Karpas-422 (cell line): ENCODE data around the gene DCN. TPM values are rescaled to one million over a fixed set of nuclear protein-coding genes. Genes with fewer than 3 reads are reported as not detected.
A peak's percentile ranks its signal among the peaks of the same experiment; 100 is the strongest.

ENCODE experiments used
- DNase-seq: peaks from one replicate; pipeline ENCODE4 v3.0.0-alpha.2; 2015
- H2AFZ ChIP-seq: fragments of 200-600 bp; sonication (generic); 2 replicates; pipeline ENCODE4 v1.6.1; 2014; ENCODE audit warnings: antibody characterized with exemption, low read length, mixed read lengths
- H3K27ac ChIP-seq: fragments of 200-600 bp; sonication (generic); 2 replicates; pipeline ENCODE4 v1.5.1; 2014; ENCODE audit warnings: mild to moderate bottlenecking, low read length, moderate library complexity
- H3K27me3 ChIP-seq: fragments of 200-600 bp; sonication (generic); 2 replicates; pipeline ENCODE4 v1.6.1; 2014; ENCODE audit warnings: low read length, mixed read lengths
- H3K36me3 ChIP-seq: fragments of 200-600 bp; sonication (generic); 2 replicates; pipeline ENCODE4 v1.6.1; 2014; ENCODE audit warnings: low read length, mixed read lengths; ENCODE audit not compliant: insufficient read depth
- H3K4me1 ChIP-seq: fragments of 200-600 bp; sonication (generic); 2 replicates; pipeline ENCODE4 v1.6.1; 2014; ENCODE audit warnings: mild to moderate bottlenecking, low read length, mixed read lengths
- H3K4me2 ChIP-seq: fragments of 200-600 bp; sonication (generic); 2 replicates; pipeline ENCODE4 v1.6.1; 2014; ENCODE audit warnings: low read length, low read depth, mild to moderate bottlenecking; ENCODE audit not compliant: poor library complexity, severe bottlenecking
- H3K4me3 ChIP-seq: fragments of 200-600 bp; sonication (generic); 2 replicates; pipeline ENCODE4 v1.5.1; 2014; ENCODE audit warnings: mild to moderate bottlenecking, antibody characterized with exemption, low read length, mixed read lengths
- H3K79me2 ChIP-seq: fragments of 200-600 bp; sonication (generic); 2 replicates; pipeline ENCODE4 v1.6.1; 2014; ENCODE audit warnings: mild to moderate bottlenecking, low read length, mixed read lengths
- H3K9ac ChIP-seq: fragments of 200-600 bp; sonication (generic); 2 replicates; pipeline ENCODE4 v1.6.0; 2014; ENCODE audit warnings: low read length
- H3K9me2 ChIP-seq: fragments of 200-600 bp; sonication (generic), shearing (Covaris generic); replicated peaks from 2 replicates; pipeline ENCODE4 v1.6.0; 2014; ENCODE audit warnings: mild to moderate bottlenecking, low read length, moderate library complexity; ENCODE audit not compliant: insufficient read depth
- H3K9me3 ChIP-seq: fragments of 300-700, 200-600 bp; sonication (generic); 2 replicates; pipeline ENCODE4 v1.6.1; 2014; ENCODE audit warnings: low read length, mixed read lengths
- H4K20me1 ChIP-seq: fragments of 200-600 bp; sonication (generic); 2 replicates; pipeline ENCODE4 v1.6.1; 2014; ENCODE audit warnings: mild to moderate bottlenecking, antibody characterized with exemption, low read length, low read depth; ENCODE audit not compliant: insufficient read depth
- total RNA-seq: library from RNA; depleted of rRNA; stranded (reverse); fragments of >200 nt; shearing (Covaris generic); gene quantifications from 2 replicates; pipeline ENCODE4 v1.2.3, GENCODE V29; 2014; ENCODE audit warnings: low replicate concordance

DCN gene
- total RNA-seq, 1 experiment from 2014 or later = 1,580 TPM

DNA sequence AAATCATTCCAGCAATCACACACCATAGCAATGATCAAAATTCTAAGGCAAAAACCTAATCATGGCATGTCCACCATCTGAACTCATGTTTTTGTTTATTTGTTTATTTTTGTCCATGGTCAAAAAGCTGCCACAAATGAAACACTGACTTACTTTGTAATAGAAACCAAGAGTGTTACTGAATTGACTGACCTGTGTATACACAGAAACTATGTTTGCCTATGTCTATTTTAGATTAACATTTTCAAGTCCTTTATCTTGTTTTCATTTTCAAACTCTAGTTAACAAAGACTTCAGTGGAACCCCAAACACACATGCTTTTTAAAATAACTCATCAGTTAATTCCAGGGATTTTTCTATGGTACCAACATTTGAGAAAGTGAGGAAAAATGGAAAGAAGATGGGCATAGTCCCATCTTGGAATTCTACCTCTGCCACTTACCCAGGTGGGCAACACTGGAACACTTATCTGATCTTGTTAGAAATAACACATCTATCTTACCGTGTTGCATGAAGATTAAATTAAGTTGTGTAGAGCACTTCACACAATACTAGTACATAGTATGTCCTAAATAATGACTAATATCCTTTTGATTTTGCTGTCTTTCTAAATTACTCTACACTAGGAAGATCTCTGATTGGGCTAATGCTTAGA is 77.7 kb downstream of the DCN start:
- no peak overlapping the region for H2AFZ ChIP-seq
- peaks cover 7% of the 10 kb centered on the region for H3K4me1 ChIP-seq
- H3K36me3 ChIP-seq = no peaks in the 10 kb centered on the region
- no peaks in the 10 kb centered on the region for H3K27me3 ChIP-seq
- H3K9me3 ChIP-seq = no peaks in the 10 kb centered on the region
- no peak overlapping the region for H3K27ac ChIP-seq
- no peak overlapping the region for H3K4me3 ChIP-seq
- H3K79me2 ChIP-seq = no peaks in the 10 kb centered on the region
- no peak for DNase-seq
- no peak overlapping the region for H3K9ac ChIP-seq
- H4K20me1 ChIP-seq = no peaks in the 10 kb centered on the region
- no peaks in the 10 kb centered on the region for H3K9me2 ChIP-seq
- no peak overlapping the region for H3K4me2 ChIP-seq

DNA sequence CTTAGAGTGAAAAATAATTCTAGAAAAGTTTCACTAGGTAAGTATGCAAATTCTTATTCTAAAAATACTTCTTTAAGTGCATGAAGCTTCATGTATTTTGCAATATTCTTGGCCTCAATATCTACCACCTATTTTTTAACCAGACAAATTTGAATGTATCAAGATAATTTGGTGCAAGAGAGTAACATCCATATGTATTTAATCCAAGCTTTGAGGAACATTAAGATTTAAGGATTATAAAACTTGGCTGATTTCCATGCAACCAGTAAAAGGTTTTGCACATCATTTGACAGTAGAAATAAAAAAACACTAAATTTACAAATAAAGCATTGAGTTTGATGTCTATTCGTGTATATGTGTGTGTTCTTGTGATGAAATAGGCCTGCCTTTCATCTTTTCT is 79.0 kb downstream of the DCN start:
- H3K9me2 ChIP-seq = no peaks in the 10 kb centered on the region
- H3K4me1 ChIP-seq = peaks cover 8% of the 10 kb centered on the region
- no peak overlapping the region for H3K27ac ChIP-seq
- H3K79me2 ChIP-seq = no peaks in the 10 kb centered on the region
- H4K20me1 ChIP-seq = no peaks in the 10 kb centered on the region
- H3K36me3 ChIP-seq = no peaks in the 10 kb centered on the region
- no peak overlapping the region for H2AFZ ChIP-seq
- no peak overlapping the region for H3K4me2 ChIP-seq
- H3K9me3 ChIP-seq = no peaks in the 10 kb centered on the region
- no peak for DNase-seq
- no peak overlapping the region for H3K4me3 ChIP-seq
- H3K27me3 ChIP-seq = no peaks in the 10 kb centered on the region
- no peak overlapping the region for H3K9ac ChIP-seq

DNA sequence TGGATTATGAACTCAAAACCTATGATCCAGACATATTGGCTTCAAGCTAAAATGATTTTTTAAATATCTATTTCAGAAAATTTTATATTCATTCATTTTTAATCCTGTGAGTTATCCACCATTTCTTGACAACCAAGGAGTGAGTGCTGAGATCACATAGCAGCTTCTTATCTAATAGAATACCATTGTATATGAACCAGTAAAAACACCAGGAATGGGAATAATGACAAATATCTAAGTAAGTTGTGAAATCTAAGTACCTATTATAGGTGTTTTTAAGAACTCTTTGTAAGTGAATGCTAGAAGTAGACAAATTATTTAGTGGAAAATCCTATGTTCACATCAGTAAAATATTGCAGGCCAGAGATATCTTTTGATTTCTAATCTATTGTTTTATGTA is 79.5 kb downstream of the DCN start:
- H3K9me3 ChIP-seq = no peaks in the 10 kb centered on the region
- no peaks in the 10 kb centered on the region for H3K36me3 ChIP-seq
- no peaks in the 10 kb centered on the region for H3K27me3 ChIP-seq
- H3K4me3 ChIP-seq = no peak overlapping the region
- H2AFZ ChIP-seq = no peak overlapping the region
- H3K9ac ChIP-seq = no peak overlapping the region
- H3K4me2 ChIP-seq = no peak overlapping the region
- H4K20me1 ChIP-seq = no peaks in the 10 kb centered on the region
- H3K9me2 ChIP-seq = no peaks in the 10 kb centered on the region
- H3K27ac ChIP-seq = no peak overlapping the region
- peaks cover 13% of the 10 kb centered on the region for H3K4me1 ChIP-seq
- no peaks in the 10 kb centered on the region for H3K79me2 ChIP-seq
- DNase-seq = no peak

DNA sequence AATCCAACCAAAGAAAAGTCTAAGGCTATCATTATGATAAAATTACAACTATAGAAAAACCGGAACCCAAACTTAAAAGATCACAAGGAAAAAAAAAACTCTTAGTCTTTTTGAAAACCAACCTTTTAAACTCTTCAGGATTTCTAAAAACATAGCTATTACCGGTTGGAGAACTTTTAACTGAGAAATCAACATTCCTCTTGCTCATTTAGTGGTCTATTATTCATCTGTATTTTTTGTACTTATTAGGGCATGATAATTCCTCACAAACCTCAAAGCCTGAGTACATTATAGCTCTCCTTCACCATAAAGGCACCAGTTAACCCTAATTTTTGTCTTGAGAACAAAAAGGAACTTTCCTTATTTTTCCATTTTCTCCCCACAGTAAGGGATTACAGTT is 81.7 kb downstream of the DCN start:
- Histone ChIP-seq H3K27ac (no peak overlapping the region), H3K36me3 (no peaks in the 10 kb centered on the region)

DNA sequence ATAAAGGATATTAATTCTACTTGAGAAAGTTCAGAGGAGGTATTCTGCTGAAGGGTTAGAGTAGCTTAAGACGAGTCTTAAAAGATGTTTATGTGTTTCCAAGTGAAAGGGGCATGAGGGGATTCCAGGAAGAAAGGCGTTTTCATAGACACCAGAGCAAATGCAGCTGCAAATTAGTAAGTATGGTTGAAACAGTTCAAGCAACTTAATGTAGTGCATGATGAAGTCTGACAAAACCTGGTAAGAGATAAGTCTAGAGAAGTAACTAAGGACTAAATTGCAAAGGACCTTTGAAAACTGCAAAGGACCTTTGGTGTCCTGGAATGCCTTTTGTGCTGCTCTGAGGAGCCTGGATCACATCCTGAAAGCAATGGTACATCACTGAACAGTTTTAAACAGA is 82.8 kb downstream of the DCN start:
- Histone ChIP-seq H3K4me3 (no peak overlapping the region), H3K79me2 (no peaks in the 10 kb centered on the region), H4K20me1 (no peaks in the 10 kb centered on the region), H3K27ac (no peak overlapping the region), H3K9me3 (no peaks in the 10 kb centered on the region), H3K9ac (no peak overlapping the region), H3K4me1 (peaks cover 15% of the 10 kb centered on the region), H3K9me2 (no peaks in the 10 kb centered on the region), H3K4me2 (no peak overlapping the region), H3K36me3 (no peaks in the 10 kb centered on the region), H2AFZ (no peak overlapping the region), H3K27me3 (no peaks in the 10 kb centered on the region)
- no peak for DNase-seq

More for the DNA sequence above, 81.7 kb downstream of the DCN start:
- DNase-seq = no peak
- H3K9me2 ChIP-seq = no peaks in the 10 kb centered on the region
- no peaks in the 10 kb centered on the region for H3K27me3 ChIP-seq
- H3K4me3 ChIP-seq = no peak overlapping the region
- H2AFZ ChIP-seq = no peak overlapping the region
- H3K79me2 ChIP-seq = no peaks in the 10 kb centered on the region
- H3K4me2 ChIP-seq = no peak overlapping the region
- no peaks in the 10 kb centered on the region for H4K20me1 ChIP-seq
- H3K4me1 ChIP-seq = peaks cover 15% of the 10 kb centered on the region
- no peak overlapping the region for H3K9ac ChIP-seq
- no peaks in the 10 kb centered on the region for H3K9me3 ChIP-seq

DNA sequence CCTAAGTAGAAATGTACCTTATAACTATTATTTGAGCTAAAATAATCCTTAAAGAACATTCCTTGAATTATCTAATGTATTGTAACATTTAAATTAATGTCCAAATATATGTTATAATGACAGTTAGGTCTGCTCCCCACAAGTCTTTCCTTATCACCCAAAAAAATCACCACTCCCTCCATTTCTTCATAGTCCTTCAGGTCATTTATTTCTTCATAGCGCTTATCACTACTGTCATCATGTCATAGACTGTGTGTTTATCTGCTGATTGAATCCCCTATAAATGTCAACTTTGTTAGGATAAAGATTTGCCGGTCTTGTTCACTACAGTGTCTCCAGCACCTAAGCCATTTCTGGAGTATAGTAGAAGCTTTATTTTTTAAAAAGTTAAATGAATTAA is 83.3 kb downstream of the DCN start:
- Histone ChIP-seq H3K4me2 (no peak overlapping the region), H3K9me3 (no peaks in the 10 kb centered on the region), H3K27ac (no peak overlapping the region), H3K36me3 (no peaks in the 10 kb centered on the region), H3K27me3 (no peaks in the 10 kb centered on the region), H3K9me2 (no peaks in the 10 kb centered on the region), H3K4me3 (no peak overlapping the region), H4K20me1 (no peaks in the 10 kb centered on the region), H2AFZ (no peak overlapping the region), H3K79me2 (no peaks in the 10 kb centered on the region), H3K4me1 (peaks cover 15% of the 10 kb centered on the region), H3K9ac (no peak overlapping the region)
- no peak for DNase-seq

DNA sequence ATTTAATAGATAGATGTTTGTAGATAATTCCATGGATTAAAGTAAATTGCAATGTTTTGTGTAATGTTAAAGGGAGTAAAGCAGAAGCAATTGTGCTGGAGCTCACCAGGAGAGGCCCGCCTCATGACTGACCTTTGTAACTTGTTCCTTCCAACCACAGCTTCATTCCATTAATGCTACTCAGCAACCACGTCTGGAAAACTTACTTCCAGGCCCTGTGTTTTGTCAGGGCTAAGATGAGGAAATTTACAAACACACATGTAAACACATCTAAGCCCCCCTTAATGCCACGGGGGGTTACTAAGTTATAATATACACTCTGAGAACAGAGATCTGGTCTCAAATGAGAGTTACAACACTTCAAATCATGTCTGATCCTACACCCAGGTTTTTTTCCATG is 83.7 kb downstream of the DCN start:
- Histone ChIP-seq H3K9me3 (no peaks in the 10 kb centered on the region), H3K79me2 (no peaks in the 10 kb centered on the region), H3K4me3 (no peak overlapping the region), H3K27me3 (no peaks in the 10 kb centered on the region), H3K9me2 (no peaks in the 10 kb centered on the region), H2AFZ (no peak overlapping the region), H3K4me1 (peaks cover 15% of the 10 kb centered on the region), H3K9ac (no peak overlapping the region), H3K27ac (no peak overlapping the region), H4K20me1 (no peaks in the 10 kb centered on the region), H3K4me2 (no peak overlapping the region), H3K36me3 (no peaks in the 10 kb centered on the region)
- DNase-seq = no peak

DNA sequence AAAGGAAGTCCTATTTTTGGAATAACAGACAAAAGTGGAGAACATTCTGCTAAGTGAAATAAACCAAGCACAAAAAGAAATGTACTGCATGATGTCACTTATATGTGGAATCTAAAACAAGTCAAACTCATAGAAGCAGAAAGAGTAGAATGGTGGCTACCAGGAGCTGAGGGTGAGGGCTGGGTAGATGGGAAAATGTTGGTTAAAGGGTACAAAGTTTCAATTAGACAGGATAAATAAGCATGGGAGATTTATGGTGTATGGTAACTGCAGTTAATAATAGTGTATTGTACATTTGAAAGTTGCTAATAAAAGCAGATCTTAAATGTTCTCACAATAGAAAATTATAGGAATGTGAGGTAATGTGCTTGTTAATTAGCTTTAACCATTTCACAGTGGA is 84.2 kb downstream of the DCN start:
- no peak overlapping the region for H3K4me3 ChIP-seq
- no peak overlapping the region for H2AFZ ChIP-seq
- no peaks in the 10 kb centered on the region for H3K27me3 ChIP-seq
- no peaks in the 10 kb centered on the region for H3K79me2 ChIP-seq
- no peaks in the 10 kb centered on the region for H3K36me3 ChIP-seq
- no peaks in the 10 kb centered on the region for H4K20me1 ChIP-seq
- H3K9me3 ChIP-seq = no peaks in the 10 kb centered on the region
- no peaks in the 10 kb centered on the region for H3K9me2 ChIP-seq
- peaks cover 11% of the 10 kb centered on the region for H3K4me1 ChIP-seq
- DNase-seq = no peak
- no peak overlapping the region for H3K9ac ChIP-seq
- no peak overlapping the region for H3K27ac ChIP-seq
- H3K4me2 ChIP-seq = peak overlapping the region; percentile 4
